ENCODE data around the gene NAA16.
"Not testable (repeated sequence)": the region's sequence is repeated elsewhere in the genome, so short reads cannot be mapped to it uniquely, and the experiment has no call there.

- not testable (repeated sequence) for TF ChIP-seq CTCF, POLR2A (IDR thresholded peaks at IDR 0.05)
Measured at GRCh38 chr13:41423259-41423658, 112.2 kb downstream of the NAA16 start.
